GM13977 (cell line): ENCODE measurements around the gene ZNF441.

ENCODE experiments used
- DNase-seq: peaks from one replicate; pipeline ENCODE4 v3.0.0; 2012; ENCODE audit warnings: low spot score
- in situ Hi-C: fragments of 300-500 bp; cut with MboI; formaldehyde crosslinking; loops from one replicate; pipeline ENCODE4 v1.12.0; 2022; ENCODE audit warnings: low sequenced_read_pairs, low pct_unique_long_range_greater_than_20kb, mixed read lengths, inconsistent platforms; ENCODE audit not compliant: unreplicated experiment
- TF ChIP-seq, protein P1 (sequence below): IDR thresholded peaks from 2 replicates; pipeline ENCODE4 v1.5.1; 2012; ENCODE audit warnings: mild to moderate bottlenecking, control low read depth; ENCODE audit not compliant: insufficient read depth; ENCODE audit errors: extremely low read depth, missing control alignments

ZNF441 gene

DNA sequence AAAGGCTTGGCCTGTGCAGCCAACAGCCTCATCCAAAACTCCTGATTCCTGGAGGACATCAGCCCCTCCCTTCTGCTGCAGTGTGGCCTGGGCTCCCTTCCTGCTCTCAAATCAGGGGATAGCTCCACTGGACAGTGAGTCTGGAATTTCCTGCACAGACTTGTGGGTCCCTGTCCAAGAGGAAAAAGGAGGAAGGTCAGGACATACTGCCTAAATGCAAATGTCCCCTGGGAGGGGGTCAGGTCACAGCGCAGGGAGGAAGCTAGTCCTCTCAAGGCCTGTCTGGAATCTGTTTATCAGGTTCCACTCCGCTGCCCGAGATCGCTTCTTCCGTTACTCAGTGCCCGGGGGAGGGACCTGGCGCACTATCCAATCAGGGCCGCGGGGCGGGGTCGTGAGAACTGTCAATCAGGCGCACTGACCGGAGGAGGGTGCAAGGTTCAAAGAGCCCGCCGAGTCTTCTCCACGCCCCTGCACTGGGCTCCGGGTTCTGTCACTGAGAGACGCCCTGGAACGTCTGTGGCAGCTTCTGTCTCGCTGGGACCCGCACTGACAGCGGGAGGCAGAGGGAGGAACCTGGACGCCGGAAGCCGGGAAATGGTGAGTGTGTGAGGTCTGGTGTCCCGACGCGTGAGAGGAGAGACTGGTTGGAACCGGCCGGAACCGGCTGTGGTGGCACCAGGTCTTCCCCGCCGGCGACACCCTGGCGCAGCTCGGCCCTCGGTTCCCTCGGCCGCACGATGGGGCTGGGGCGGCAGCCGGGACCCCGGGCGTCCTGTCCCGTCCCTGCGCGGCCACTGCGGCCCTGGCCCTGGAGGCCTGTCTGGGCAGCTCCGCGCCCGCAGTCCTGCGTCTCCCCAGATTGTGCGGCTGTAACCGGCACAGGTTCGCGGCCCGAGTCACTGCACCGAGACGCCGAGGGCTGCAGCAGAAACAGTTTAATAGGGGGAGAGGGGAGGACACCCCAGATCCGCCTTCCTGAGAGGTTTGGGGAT lies at the start of gene ZNF441:
Gene ZNF441 (plus strand): TSS at position 404 of the 995 bp plus-strand sequence. CDS start 194 bp downstream, at position 598.
- TF ChIP-seq, protein P1, sequence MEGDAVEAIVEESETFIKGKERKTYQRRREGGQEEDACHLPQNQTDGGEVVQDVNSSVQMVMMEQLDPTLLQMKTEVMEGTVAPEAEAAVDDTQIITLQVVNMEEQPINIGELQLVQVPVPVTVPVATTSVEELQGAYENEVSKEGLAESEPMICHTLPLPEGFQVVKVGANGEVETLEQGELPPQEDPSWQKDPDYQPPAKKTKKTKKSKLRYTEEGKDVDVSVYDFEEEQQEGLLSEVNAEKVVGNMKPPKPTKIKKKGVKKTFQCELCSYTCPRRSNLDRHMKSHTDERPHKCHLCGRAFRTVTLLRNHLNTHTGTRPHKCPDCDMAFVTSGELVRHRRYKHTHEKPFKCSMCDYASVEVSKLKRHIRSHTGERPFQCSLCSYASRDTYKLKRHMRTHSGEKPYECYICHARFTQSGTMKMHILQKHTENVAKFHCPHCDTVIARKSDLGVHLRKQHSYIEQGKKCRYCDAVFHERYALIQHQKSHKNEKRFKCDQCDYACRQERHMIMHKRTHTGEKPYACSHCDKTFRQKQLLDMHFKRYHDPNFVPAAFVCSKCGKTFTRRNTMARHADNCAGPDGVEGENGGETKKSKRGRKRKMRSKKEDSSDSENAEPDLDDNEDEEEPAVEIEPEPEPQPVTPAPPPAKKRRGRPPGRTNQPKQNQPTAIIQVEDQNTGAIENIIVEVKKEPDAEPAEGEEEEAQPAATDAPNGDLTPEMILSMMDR, result no peak
- DNase-seq, result peak; percentile 93
- in situ Hi-C loops, result no loop called here

DNA sequence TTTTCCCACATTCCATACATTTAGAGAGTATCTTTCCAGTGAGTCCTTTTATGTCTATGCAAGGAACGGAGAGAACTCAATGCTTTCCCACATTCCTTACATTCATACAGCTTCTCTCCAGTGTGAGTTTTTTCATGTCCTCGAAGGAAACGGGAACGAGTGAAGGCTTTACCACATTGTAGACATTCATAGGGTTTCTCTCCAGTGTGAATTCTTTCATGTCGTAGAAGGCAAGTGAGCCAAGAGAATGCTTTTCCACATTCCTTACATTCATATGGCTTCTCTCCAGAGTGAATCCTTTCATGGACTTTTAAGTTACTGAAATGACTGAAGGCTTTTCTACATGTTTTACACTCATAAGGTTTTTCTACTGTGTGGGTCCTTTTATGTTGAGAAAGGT lies 45.1 kb upstream of the ZNF441 start:
- TF ChIP-seq, protein P1, result no peak
- in situ Hi-C loops, result no loop called here
- DNase-seq, result no peak

DNA sequence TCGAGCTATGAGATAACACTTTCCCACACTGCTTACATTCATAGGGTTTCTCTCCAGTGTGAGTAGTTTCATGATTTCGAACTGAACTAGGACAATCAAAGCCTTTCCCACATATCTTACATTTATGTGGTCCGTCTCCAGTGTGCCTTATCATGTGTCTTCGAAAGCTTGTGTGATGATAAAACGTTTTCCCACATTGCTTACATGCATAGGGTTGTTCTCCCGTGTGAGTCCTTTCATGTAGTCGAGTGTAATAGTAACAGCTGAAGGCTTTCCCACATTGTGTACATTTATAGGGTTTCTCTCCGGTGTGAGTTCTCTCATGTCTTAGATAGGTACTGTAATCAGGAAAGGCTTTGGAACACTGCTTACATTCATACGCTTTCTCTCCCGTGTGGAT lies 44.4 kb upstream of the ZNF441 start:
- TF ChIP-seq, protein P1, result no peak
- in situ Hi-C loops, result no loop called here
- DNase-seq, result no peak

DNA sequence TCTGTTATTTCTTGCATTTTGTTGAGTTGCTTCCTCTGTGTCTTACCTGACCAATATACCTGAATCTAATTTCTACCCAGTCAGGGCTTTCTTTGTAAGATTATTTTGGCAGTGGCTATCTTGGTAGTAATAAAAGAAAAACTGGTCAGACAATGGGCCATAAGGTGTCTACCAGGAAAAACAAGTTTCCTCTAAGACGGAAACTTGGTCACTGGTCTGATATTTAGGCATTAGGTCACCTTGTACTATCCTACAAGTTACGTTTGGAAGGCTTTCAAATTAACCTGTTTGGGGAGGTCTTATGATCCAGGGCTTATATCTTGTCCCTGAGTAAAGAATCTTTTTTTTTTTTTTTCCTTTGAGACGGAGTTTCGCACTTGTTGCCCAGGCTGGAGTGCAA lies 37.2 kb upstream of the ZNF441 start:
- DNase-seq, result no peak
- TF ChIP-seq, protein P1, result no peak
- in situ Hi-C loops, result no loop called here

DNA sequence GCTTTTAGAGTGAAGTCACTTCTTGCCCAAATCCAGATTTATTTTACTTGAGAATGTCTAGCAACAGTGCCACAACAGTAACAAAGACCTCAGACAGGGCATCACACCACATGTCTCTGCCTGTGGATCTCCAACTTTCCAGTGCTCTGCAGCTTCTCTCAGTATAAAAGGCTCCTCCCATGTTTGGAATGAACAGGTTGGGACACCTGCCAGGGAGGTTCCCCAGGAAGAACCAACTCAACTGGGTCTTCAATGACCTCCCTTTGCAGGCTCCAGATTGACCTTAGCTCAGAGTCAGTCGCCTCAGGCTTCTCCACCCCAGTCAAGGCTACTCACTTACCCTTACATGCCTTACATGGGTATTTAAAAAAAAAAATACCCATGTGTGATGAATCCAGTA lies 31.4 kb upstream of the ZNF441 start:
- no peak for DNase-seq
- TF ChIP-seq, protein P1, result no peak
- in situ Hi-C loops, result no loop called here

DNA sequence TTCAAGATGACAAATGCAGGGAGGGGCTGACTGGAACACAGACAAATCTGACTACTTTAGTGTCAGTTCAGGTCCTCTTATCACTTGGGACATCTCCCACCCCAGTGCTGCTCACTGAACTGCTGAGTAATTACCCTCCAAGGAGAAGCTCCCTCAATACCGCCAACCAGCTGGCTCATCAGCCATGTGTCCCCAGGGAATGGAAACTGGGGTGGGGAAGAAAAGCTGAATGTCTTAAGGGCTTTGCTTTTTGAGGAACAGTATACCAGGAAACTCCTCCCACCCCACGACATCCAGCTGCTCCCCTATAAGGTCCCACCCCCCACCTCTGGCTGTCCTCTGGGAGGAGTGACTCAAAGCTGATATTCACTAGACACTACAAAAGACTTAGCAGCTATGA lies 30.1 kb upstream of the ZNF441 start:
- DNase-seq, result peak; percentile 44
- in situ Hi-C loops, result no loop called here
- TF ChIP-seq, protein P1, result no peak
